Prostate gland (tissue), 2 donors: ENCODE data around the gene EZH1.

Experiments used
- POLR2A ChIP-seq: fragments of 450-650 bp; IDR thresholded peaks from one replicate; pipeline ENCODE4 v1.6.1; 2016; ENCODE audit warnings: antibody characterized with exemption, mild to moderate bottlenecking
- POLR2AphosphoS5 ChIP-seq: sonication (generic); formaldehyde crosslinking; IDR thresholded peaks from one replicate; pipeline ENCODE4 v1.6.1; 2017; ENCODE audit warnings: antibody characterized with exemption
- TF ChIP-seq, protein P1 (sequence below), 4 experiments: fragments of 200-600 bp in 2 of 4; fragments of 450-650 bp in 2 of 4; sonication (generic) in 2 of 4; IDR thresholded peaks; 1 replicate in 3 of 4; 2 replicates in 1 of 4; pipeline ENCODE4 v1.5.1; 2016 to 2019; ENCODE audit warnings: antibody characterized with exemption in 4 of 4, mild to moderate bottlenecking in 2 of 4, moderate library complexity in 2 of 4

DNA sequence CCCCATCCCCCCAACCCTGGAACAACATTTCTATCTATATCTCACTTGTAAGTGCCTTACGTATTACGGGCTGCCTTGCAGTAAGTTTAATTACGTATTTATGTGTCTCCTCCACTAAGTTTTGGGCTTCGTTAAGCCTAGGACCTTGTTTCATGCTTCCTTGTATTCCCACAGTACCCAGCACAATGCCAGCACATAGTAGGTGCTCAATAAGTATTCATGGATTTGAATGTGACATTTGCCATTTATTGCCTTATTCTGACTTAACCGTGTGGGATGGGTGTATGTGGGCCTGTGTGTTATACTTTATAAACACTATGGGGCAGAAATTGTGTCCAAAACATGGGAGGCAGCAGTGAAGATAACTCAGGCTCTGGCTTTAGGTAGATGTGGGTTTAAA lies 47.7 kb upstream of the EZH1 start:
- TF ChIP-seq, protein P1, sequence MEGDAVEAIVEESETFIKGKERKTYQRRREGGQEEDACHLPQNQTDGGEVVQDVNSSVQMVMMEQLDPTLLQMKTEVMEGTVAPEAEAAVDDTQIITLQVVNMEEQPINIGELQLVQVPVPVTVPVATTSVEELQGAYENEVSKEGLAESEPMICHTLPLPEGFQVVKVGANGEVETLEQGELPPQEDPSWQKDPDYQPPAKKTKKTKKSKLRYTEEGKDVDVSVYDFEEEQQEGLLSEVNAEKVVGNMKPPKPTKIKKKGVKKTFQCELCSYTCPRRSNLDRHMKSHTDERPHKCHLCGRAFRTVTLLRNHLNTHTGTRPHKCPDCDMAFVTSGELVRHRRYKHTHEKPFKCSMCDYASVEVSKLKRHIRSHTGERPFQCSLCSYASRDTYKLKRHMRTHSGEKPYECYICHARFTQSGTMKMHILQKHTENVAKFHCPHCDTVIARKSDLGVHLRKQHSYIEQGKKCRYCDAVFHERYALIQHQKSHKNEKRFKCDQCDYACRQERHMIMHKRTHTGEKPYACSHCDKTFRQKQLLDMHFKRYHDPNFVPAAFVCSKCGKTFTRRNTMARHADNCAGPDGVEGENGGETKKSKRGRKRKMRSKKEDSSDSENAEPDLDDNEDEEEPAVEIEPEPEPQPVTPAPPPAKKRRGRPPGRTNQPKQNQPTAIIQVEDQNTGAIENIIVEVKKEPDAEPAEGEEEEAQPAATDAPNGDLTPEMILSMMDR (IDR thresholded peaks at IDR 0.05), result no peak
- TF ChIP-seq POLR2AphosphoS5 (no peak), POLR2A (no peak)
